ENCODE results near the gene ATP2C2. TPM values are rescaled to one million over a fixed set of nuclear protein-coding genes. Genes with fewer than 3 reads are reported as not detected.
"Not testable (repeated sequence)": the region's sequence is repeated elsewhere in the genome, so short reads cannot be mapped to it uniquely, and the experiment has no call there.

Gene ATP2C2
- total RNA-seq, 1 donor from 2014 or later = not detected

DNA sequence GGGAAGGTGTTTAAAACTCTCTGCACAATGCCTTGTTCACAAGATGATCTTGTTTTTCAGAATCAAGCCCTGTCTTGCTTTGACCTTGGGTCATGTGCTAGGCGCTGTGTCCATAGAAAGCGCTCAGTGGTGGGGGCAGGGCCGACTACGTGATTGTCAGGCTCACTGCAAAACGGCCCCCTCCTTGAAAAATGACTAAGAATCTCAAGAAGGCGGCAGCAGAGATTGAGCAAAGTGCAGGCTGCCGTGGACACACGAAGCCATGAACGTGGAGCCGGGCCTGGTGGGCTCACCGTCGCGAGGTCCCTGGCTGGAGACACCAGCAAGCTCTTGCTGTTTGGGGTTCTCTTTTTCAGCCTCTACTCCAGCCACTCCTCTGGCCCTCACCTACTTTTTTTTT, 10.2 kb downstream of the ATP2C2 start:
- intact Hi-C loops (cut with micrococcal nuclease) = no loop called here
- Mint-ChIP-seq H3K27me3 (ENCODE audit: low read depth) (peaks cover 17% of the 10 kb centered on the region), H3K4me3 (ENCODE audit: low read depth) (no peak overlapping the region), H3K27ac (no peak overlapping the region), H3K36me3 (ENCODE audit: low read depth) (no peaks in the 10 kb centered on the region), H3K9me3 (no peaks in the 10 kb centered on the region), H3K4me1 (ENCODE audit: low read depth) (peaks cover 6% of the 10 kb centered on the region)
- DNase-seq (ENCODE audit: low spot score) = no peak

DNA sequence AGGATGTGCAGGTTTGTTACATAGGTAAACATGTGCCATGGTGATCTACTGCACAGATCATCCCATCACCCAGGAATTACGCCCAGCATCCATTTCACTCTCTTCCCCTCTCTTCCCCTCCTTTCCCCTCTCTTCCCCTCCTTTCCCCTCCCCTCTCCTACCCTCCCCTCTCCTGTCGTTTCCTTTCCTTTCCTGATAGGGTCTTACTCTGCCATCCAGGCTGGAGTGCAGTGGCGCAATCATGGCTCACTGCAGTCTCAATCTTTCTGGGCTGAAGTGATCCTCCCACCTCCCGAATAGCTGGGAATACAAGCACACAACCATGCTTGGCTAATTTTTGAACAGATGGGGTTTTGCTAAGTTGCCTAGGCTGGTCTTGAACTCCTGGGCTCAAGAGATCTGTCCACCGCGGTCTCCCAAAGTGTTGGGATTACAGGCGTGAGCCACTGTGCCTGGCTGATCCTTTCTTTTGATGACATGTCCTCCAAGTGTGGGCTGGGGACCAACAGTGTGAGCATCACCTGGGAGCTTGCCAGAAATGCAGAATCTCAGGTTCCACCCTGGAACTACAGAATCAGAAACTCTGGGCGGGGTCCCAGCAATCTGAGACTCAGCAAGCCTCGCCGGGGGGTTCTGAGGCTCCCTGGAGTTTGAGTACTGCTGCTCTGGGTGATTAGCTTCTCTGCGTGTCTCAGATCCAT, 10.8 kb downstream of the ATP2C2 start:
- Mint-ChIP-seq H3K4me3 (ENCODE audit: low read depth) (no peak overlapping the region), H3K27me3 (ENCODE audit: low read depth) (peaks cover 17% of the 10 kb centered on the region), H3K4me1 (ENCODE audit: low read depth) (peaks cover 3% of the 10 kb centered on the region), H3K9me3 (no peaks in the 10 kb centered on the region), H3K27ac (no peak overlapping the region), H3K36me3 (ENCODE audit: low read depth) (no peaks in the 10 kb centered on the region)
- intact Hi-C loops (cut with micrococcal nuclease) = no loop called here
- no peak for DNase-seq (ENCODE audit: low spot score)

DNA sequence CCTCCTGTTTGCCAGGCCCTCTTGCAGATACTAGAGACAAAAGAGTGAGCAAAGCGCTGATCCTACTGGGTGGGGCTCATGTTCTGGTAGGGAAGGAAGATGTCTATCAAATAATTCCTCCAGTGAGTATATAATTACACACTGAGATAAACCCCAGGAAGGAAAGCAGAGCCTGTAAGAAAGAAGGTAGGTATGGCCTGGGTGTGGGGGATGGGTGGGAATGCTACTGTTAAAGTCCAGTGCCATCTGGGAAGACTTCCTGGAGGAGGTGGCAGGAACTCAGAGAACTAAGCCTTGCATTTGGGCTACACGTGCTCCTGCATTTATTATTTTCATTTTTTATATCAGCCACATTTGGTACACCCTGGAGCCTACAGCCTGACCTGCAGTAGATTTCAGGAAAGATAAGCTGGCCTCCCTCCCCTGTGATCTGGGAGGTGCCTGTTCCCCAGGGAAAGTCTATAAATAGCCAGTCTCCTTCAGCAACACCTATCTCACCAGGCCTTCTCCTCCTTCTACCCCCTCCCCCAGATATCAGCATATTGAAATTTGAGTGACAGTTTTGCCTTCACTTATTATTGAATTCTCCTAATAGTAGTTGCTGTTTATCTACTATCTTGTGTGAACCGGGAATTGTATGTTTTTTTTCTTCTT, 11.5 kb downstream of the ATP2C2 start:
- intact Hi-C loops (cut with micrococcal nuclease) = loop anchor here (10.0 kb wide), 1 partner anchor 55 kb away; no protein-coding TSS in a partner anchor
- H3K4me1 Mint-ChIP-seq (ENCODE audit: low read depth) = peaks cover 2% of the 10 kb centered on the region
- H3K36me3 Mint-ChIP-seq (ENCODE audit: low read depth) = no peaks in the 10 kb centered on the region
- H3K27ac Mint-ChIP-seq = no peak overlapping the region
- H3K4me3 Mint-ChIP-seq (ENCODE audit: low read depth) = no peak overlapping the region
- peaks cover under 1% of the 10 kb centered on the region for H3K9me3 Mint-ChIP-seq
- H3K27me3 Mint-ChIP-seq (ENCODE audit: low read depth) = peaks cover 17% of the 10 kb centered on the region
- no peak for DNase-seq (ENCODE audit: low spot score)

DNA sequence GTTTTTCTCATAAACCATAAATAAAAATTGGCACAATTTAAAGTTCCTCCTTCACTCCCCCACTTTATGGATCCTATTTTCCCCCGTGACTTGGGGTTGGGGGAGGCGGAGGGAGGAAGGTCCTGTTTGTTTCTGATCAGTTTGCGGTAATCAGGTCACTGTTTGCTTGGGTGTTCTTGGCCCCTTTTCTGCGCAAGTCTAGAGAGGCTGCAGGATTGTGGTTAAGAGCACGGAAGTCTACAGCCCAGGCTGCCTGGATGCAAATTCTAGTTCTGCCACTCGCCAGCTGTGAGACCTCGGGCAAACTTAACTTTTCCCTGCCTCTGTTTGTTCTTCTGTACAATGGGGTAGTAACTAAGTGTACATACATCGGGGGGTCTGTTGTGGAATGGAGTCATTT, 12.1 kb downstream of the ATP2C2 start:
- DNase-seq (ENCODE audit: low spot score) = no peak
- Mint-ChIP-seq H3K4me1 (ENCODE audit: low read depth) (peaks cover 2% of the 10 kb centered on the region), H3K27me3 (ENCODE audit: low read depth) (peaks cover 15% of the 10 kb centered on the region), H3K27ac (no peak overlapping the region), H3K9me3 (peaks cover 7% of the 10 kb centered on the region), H3K4me3 (ENCODE audit: low read depth) (no peak overlapping the region), H3K36me3 (ENCODE audit: low read depth) (no peaks in the 10 kb centered on the region)
- intact Hi-C loops (cut with micrococcal nuclease) = loop anchor here (10.0 kb wide), 1 partner anchor 56 kb away; no protein-coding TSS in a partner anchor

DNA sequence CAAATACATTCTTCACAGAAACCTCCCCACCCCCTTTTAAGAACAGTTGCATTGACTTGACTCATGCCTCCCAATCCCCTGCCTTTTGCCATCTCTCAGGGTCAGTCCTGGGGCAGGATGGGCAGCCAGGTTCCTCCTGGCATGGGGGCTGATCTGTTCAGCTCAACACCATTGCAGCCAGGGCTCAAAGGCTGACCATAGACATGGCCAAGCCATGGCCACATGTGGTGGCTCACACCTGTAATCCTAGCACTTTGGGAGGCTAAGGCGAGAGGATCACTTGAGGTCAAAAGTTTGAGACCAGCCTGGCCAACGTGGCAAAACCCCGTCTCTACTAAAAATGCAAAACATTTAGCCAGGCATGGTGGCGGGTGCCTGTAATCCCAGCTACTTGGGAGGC, 14.1 kb downstream of the ATP2C2 start:
- H3K9me3 Mint-ChIP-seq = peaks cover 18% of the 10 kb centered on the region
- peaks cover 2% of the 10 kb centered on the region for H3K4me1 Mint-ChIP-seq (ENCODE audit: low read depth)
- H3K27ac Mint-ChIP-seq = no peak overlapping the region
- H3K4me3 Mint-ChIP-seq (ENCODE audit: low read depth) = no peak overlapping the region
- no peak for DNase-seq (ENCODE audit: low spot score)
- no peaks in the 10 kb centered on the region for H3K36me3 Mint-ChIP-seq (ENCODE audit: low read depth)
- intact Hi-C loops (cut with micrococcal nuclease) = loop anchor here (10.0 kb wide), 1 partner anchor 58 kb away; no protein-coding TSS in a partner anchor
- peaks cover 10% of the 10 kb centered on the region for H3K27me3 Mint-ChIP-seq (ENCODE audit: low read depth)

DNA sequence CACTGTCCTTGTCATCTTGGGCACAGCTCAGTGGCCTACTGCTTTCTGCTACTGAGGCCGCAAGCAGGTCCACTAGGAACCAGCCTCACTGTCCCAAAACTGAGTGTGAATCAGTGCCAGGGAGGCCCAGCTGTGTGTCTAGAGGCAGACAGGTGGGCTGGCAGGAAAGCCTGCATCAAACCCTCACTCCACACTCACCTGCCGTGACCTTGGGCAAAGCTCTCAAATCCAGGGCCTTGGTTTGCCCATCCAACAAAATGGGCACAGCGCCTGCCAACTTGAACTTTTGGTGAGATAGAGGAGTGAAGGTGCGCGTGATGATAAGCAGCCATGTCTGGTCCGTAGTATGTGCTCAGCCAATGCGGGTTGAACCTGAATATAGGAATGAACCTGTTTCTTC, 14.8 kb downstream of the ATP2C2 start:
- Mint-ChIP-seq H3K27me3 (ENCODE audit: low read depth) (peaks cover 10% of the 10 kb centered on the region), H3K4me3 (ENCODE audit: low read depth) (no peak overlapping the region), H3K36me3 (ENCODE audit: low read depth) (no peaks in the 10 kb centered on the region), H3K9me3 (peaks cover 18% of the 10 kb centered on the region), H3K27ac (no peak overlapping the region), H3K4me1 (ENCODE audit: low read depth) (peaks cover 2% of the 10 kb centered on the region)
- no peak for DNase-seq (ENCODE audit: low spot score)
- intact Hi-C loops (cut with micrococcal nuclease) = loop anchor here (10.0 kb wide), 1 partner anchor 58 kb away; no protein-coding TSS in a partner anchor

DNA sequence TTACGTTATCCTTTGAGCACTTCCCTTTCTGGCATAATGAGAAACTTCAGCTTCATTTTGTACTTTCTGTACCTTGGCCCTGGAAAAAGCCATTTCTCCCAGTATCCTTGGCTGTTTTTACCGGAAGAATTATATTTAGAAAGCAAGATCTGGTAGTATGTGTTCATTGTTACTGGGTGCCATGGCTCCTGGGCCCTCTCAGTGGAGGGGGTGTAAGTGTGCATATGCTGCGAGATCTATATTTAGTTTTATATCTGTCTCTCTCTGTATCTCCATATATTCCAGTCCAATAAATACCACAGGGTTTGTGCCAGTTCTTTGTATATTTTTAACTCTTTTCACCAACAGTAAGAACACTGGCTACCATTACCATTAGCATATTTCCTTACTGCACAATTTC, 17.7 kb downstream of the ATP2C2 start:
- H3K27me3 Mint-ChIP-seq (ENCODE audit: low read depth) = peaks cover 2% of the 10 kb centered on the region
- no peaks in the 10 kb centered on the region for H3K36me3 Mint-ChIP-seq (ENCODE audit: low read depth)
- no peak overlapping the region for H3K27ac Mint-ChIP-seq
- no peak for DNase-seq (ENCODE audit: low spot score)
- H3K4me3 Mint-ChIP-seq (ENCODE audit: low read depth) = no peak overlapping the region
- H3K9me3 Mint-ChIP-seq = peaks cover 18% of the 10 kb centered on the region
- H3K4me1 Mint-ChIP-seq (ENCODE audit: low read depth) = no peaks in the 10 kb centered on the region
- intact Hi-C loops (cut with micrococcal nuclease) = loop anchor here (10.0 kb wide), 1 partner anchor 61 kb away; no protein-coding TSS in a partner anchor

DNA sequence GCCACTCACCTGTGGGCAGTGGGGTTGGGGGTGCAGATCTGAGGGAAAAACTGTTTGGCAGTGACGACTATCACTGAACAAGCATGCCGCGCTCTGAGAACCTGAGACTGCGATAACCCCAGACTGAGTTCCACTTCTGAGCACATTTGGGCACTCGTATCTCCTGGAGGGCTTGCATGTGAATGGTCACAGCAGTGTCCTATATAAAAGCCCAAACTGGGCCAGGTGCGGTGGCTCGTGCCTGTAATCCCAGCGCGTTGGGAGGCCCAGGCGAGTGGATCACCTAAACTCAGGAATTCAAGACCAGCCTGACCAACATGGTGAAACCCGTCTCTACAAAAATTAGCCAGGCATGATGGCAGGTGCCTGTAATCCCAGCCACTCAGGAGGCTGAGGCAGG, 18.7 kb downstream of the ATP2C2 start:
- no peak overlapping the region for H3K4me3 Mint-ChIP-seq (ENCODE audit: low read depth)
- no peak for DNase-seq (ENCODE audit: low spot score)
- H3K9me3 Mint-ChIP-seq = peaks cover 18% of the 10 kb centered on the region
- intact Hi-C loops (cut with micrococcal nuclease) = loop anchor here (10.0 kb wide), 1 partner anchor 62 kb away; no protein-coding TSS in a partner anchor
- H3K27ac Mint-ChIP-seq = no peak overlapping the region
- H3K36me3 Mint-ChIP-seq (ENCODE audit: low read depth) = no peaks in the 10 kb centered on the region
- no peaks in the 10 kb centered on the region for H3K4me1 Mint-ChIP-seq (ENCODE audit: low read depth)
- peaks cover 2% of the 10 kb centered on the region for H3K27me3 Mint-ChIP-seq (ENCODE audit: low read depth)

DNA sequence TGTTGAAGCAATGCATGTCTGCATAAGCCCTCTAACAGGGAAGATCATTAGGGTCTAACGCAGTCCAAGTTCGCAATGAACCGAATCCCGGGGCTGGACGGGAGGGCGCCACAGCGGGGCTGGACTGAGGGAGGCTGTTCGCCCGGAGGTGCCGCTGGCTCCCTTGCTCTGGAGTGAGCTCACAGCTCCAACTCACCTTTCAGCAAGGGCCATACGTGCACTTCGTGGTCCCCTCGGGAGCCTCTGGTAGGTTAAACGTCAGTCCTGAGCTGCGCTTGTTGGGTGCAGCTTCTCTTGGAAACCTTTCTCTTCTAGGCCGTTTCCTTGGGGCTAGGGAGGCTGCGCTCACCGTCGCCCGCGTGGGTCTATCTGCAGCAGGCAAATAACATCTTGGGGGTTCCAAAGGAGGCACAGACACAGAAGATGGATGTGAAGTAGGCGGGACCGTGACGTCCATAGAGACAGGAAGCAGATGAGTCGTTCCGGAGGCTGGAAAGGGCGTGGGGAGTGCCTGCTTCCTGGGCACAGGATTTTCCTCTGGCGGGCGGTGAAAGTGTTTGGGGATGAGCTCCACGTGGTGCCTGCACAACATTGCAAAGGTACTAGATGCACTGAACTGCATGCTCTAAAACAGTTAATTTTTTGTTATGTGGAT, 21.9 kb downstream of the ATP2C2 start:
- Mint-ChIP-seq H3K4me3 (ENCODE audit: low read depth) (no peak overlapping the region), H3K27me3 (ENCODE audit: low read depth) (peaks cover 2% of the 10 kb centered on the region), H3K4me1 (ENCODE audit: low read depth) (no peaks in the 10 kb centered on the region), H3K27ac (no peak overlapping the region), H3K9me3 (peaks cover 13% of the 10 kb centered on the region), H3K36me3 (ENCODE audit: low read depth) (no peaks in the 10 kb centered on the region)
- no peak for DNase-seq (ENCODE audit: low spot score)
- intact Hi-C loops (cut with micrococcal nuclease) = no loop called here

DNA sequence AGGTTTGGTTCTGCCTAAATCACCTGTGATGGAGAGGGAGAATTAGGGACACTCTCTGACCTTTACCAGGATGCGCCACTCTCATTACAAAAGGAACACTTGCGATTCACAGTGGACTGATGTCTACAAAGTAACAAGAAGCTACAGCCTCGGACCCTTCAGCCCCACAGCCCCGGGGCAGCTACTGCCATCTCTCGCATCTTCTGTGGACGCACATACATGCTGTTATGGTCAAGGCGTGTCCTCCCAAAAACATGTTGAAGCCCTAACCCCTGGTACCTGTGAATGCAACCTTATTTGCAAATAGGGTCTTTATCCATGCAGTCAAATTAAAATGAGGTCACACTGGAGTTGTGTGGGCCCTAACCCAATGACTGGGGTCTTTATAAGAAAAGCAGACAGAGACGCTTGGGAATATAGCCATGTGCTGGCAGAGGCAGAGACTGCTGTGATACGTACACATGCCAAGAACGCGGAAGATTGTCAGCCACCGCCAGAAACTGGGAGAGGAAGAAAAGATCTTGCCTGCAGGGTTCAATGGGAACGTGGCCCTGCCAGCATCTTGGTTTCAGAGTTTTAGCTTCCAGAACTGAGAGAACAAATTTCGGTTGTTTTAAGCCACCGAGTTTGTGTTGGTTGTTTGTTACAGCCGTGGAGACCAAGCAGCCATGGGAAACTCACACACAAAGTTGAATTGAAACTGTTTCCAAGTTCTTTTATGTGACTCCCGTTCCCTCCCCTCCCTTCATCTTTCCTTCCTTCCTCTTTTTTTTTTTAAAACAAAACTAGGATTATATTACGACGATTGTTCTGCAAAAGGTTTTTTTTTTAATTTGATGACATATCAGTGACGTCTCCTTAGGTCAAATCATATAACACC, 23.1 kb downstream of the ATP2C2 start:
- Mint-ChIP-seq H3K36me3 (ENCODE audit: low read depth) (no peaks in the 10 kb centered on the region), H3K27ac (no peak overlapping the region), H3K9me3 (peaks cover 2% of the 10 kb centered on the region), H3K27me3 (ENCODE audit: low read depth) (peaks cover 2% of the 10 kb centered on the region), H3K4me3 (ENCODE audit: low read depth) (no peak overlapping the region), H3K4me1 (ENCODE audit: low read depth) (no peaks in the 10 kb centered on the region)
- no peak for DNase-seq (ENCODE audit: low spot score)
- intact Hi-C loops (cut with micrococcal nuclease) = no loop called here

DNA sequence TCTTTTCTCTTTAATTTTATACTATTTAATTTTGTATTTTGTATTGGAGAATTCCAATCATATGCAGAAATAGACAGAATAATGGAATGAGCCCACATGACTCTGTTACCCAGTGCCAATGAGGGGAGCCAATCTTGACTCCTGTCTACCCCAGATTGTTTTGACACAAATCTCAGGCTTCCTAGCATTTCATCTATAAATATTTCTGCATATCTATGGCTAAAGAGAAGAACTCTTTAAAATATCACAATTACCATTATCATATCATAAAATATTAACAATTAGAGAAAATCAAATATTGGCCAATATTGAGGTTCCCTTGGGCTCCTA, 23.7 kb downstream of the ATP2C2 start:
- H3K4me3 Mint-ChIP-seq (ENCODE audit: low read depth) = no peak overlapping the region
- H3K27me3 Mint-ChIP-seq (ENCODE audit: low read depth) = peaks cover 2% of the 10 kb centered on the region
- intact Hi-C loops (cut with micrococcal nuclease) = no loop called here
- H3K36me3 Mint-ChIP-seq (ENCODE audit: low read depth) = no peaks in the 10 kb centered on the region
- no peak for DNase-seq (ENCODE audit: low spot score)
- H3K9me3 Mint-ChIP-seq = no peaks in the 10 kb centered on the region
- H3K4me1 Mint-ChIP-seq (ENCODE audit: low read depth) = no peaks in the 10 kb centered on the region
- H3K27ac Mint-ChIP-seq = no peak overlapping the region

DNA sequence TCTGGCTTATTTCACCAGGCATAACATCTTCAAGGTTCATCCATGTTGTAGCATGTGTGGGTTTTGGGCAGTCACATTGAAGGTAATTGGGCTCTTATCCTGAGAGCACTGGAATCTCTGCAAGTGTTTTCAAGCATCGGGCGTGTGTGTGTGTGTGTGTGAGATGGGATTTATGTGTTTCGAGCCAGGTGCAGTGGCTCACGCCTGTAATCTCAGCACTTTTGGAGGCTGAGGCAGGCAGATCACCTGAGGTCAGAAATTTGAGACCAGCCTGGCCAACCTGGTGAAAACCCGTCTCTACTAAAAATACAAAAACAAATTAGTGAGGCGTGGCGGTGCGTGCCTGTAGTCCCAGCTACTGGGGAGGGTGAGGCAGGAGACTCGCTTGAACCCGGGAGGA, 27.7 kb downstream of the ATP2C2 start:
- DNase-seq (ENCODE audit: low spot score); H3K4me1 Mint-ChIP-seq (ENCODE audit: low read depth); H3K27me3 Mint-ChIP-seq (ENCODE audit: low read depth); H3K9me3 Mint-ChIP-seq; H3K27ac Mint-ChIP-seq; H3K36me3 Mint-ChIP-seq (ENCODE audit: low read depth); H3K4me3 Mint-ChIP-seq (ENCODE audit: low read depth); intact Hi-C loops (cut with micrococcal nuclease): not testable (repeated sequence)
